OCI-LY3 (cell line): Measurements from ENCODE around the gene CRTAC1.

Experiments
- EZH2phosphoT487 ChIP-seq: fragments of 200-600 bp; shearing (Covaris generic); IDR thresholded peaks from 2 replicates; pipeline ENCODE4 v1.6.1; 2018; ENCODE audit warnings: antibody characterized with exemption, mixed run types, low read depth
- TF ChIP-seq, protein P1 (sequence below): fragments of 200-600, 300-600 bp; sonication (generic); IDR thresholded peaks from 2 replicates; pipeline ENCODE4 v1.5.1; 2014; ENCODE audit warnings: antibody characterized with exemption, low read length, low read depth

- TF ChIP-seq, protein P1, sequence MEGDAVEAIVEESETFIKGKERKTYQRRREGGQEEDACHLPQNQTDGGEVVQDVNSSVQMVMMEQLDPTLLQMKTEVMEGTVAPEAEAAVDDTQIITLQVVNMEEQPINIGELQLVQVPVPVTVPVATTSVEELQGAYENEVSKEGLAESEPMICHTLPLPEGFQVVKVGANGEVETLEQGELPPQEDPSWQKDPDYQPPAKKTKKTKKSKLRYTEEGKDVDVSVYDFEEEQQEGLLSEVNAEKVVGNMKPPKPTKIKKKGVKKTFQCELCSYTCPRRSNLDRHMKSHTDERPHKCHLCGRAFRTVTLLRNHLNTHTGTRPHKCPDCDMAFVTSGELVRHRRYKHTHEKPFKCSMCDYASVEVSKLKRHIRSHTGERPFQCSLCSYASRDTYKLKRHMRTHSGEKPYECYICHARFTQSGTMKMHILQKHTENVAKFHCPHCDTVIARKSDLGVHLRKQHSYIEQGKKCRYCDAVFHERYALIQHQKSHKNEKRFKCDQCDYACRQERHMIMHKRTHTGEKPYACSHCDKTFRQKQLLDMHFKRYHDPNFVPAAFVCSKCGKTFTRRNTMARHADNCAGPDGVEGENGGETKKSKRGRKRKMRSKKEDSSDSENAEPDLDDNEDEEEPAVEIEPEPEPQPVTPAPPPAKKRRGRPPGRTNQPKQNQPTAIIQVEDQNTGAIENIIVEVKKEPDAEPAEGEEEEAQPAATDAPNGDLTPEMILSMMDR: no peak
- no peak for TF ChIP-seq EZH2phosphoT487
Observed at GRCh38 chr10:97904576-97904975, 125.8 kb downstream of the CRTAC1 start.
